A549 (cell line): ENCODE data around the gene PRR14.

ENCODE experiments used
- CTCF ChIP-seq: fragments of >200 bp; sonication (Bioruptor Twin); formaldehyde crosslinking; IDR thresholded peaks from 3 replicates; pipeline ENCODE4 v1.5.1; 2016
- MAZ ChIP-seq: fragments of 150-350 bp; IDR thresholded peaks from 2 replicates; pipeline ENCODE4 v1.6.1; 2014; ENCODE audit warnings: antibody characterized with exemption, low read depth, low read length, borderline replicate concordance
- USF2 ChIP-seq: fragments of 450-650 bp; IDR thresholded peaks from 2 replicates; pipeline ENCODE4 v1.6.1; 2014; ENCODE audit warnings: antibody characterized with exemption
- TF ChIP-seq, protein P1 (sequence below): fragments of >200 bp; sonication (Bioruptor Twin); formaldehyde crosslinking; IDR thresholded peaks from 2 replicates; pipeline ENCODE4 v1.6.1; 2016
- TF ChIP-seq, protein P2 (sequence below): IDR thresholded peaks from 2 replicates; pipeline ENCODE4 v1.6.1; 2012; ENCODE audit warnings: low read depth, borderline replicate concordance

DNA sequence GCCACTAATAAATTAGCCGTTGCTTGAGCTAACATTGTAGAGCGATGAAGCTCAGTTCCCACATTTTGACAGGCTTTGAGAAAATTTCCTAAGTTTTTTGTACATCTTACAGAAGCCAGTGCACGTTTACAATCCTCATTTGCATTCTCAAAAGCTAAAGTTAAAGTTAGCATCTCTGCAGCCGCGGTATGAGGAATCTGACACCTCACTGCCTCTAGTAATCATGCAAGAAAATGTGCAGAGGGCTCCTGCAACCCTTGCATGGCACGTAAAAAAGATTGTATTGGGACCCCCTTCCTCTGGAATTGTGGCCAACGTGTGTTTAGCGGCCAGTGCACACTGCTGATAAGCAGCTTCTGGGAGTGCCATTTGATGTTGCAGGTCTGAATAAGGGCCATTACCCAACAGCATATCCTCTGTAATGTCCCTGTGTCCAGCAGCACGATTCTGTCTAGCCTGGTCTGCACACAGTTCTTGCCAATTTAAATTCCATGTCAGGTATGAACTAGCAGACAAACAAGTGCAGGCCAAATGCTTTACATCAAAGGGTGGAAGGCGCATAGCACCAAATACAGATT is 28.2 kb upstream of the PRR14 start:
- TF ChIP-seq MAZ (no peak), CTCF (no peak), USF2 (no peak)
- TF ChIP-seq, protein P1, sequence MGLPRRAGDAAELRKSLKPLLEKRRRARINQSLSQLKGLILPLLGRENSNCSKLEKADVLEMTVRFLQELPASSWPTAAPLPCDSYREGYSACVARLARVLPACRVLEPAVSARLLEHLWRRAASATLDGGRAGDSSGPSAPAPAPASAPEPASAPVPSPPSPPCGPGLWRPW: no peak
- TF ChIP-seq, protein P2, sequence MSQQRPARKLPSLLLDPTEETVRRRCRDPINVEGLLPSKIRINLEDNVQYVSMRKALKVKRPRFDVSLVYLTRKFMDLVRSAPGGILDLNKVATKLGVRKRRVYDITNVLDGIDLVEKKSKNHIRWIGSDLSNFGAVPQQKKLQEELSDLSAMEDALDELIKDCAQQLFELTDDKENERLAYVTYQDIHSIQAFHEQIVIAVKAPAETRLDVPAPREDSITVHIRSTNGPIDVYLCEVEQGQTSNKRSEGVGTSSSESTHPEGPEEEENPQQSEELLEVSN: no peak
